Activated naive CD4-positive, alpha-beta T cell treated with Interleukin-2 at 50 U/mL for 16 hours (primary cell): ENCODE results near the gene ZNF346.
A peak's percentile ranks its signal among the peaks of the same experiment; 100 is the strongest.

Experiments used
- DNase-seq: peaks from one replicate; pipeline ENCODE4 v3.0.0-alpha.2; 2020

ZNF346 gene

GRCh38 chr5:177096162-177097015 is 73.9 kb downstream of the ZNF346 start:
- DNase-seq: no peak

GRCh38 chr5:177097016-177097985 is 74.8 kb downstream of the ZNF346 start:
- no peak for DNase-seq

- no peak for DNase-seq
These were observed 75.6 kb downstream of the ZNF346 start for GRCh38 chr5:177098120-177098469.

- no peak for DNase-seq
These were observed 76.1 kb downstream of the ZNF346 start for GRCh38 chr5:177098470-177099141.

GRCh38 chr5:177099422-177100093 is 77.1 kb downstream of the ZNF346 start:
- no peak for DNase-seq

- no peak for DNase-seq
These were observed 78.2 kb downstream of the ZNF346 start for GRCh38 chr5:177100714-177101121.

- no peak for DNase-seq
These were observed 81.2 kb downstream of the ZNF346 start for GRCh38 chr5:177103523-177104253.

GRCh38 chr5:177105691-177106476 is 83.4 kb downstream of the ZNF346 start:
- no peak for DNase-seq

- DNase-seq: no peak
These were observed 84.7 kb downstream of the ZNF346 start for GRCh38 chr5:177107159-177107558.

GRCh38 chr5:177109810-177110209 is 87.3 kb downstream of the ZNF346 start:
- no peak for DNase-seq

- peak; percentile 66 for DNase-seq
These were observed 89.4 kb downstream of the ZNF346 start for GRCh38 chr5:177111720-177112394.

- DNase-seq: no peak
These were observed 90.2 kb downstream of the ZNF346 start for GRCh38 chr5:177112589-177113220.

GRCh38 chr5:177113566-177114424 is 91.3 kb downstream of the ZNF346 start:
- DNase-seq: peak; percentile 81

GRCh38 chr5:177116631-177117373 is 94.3 kb downstream of the ZNF346 start:
- peak; percentile 84 for DNase-seq

GRCh38 chr5:177117441-177118045 is 95.0 kb downstream of the ZNF346 start:
- DNase-seq: no peak

GRCh38 chr5:177122566-177122965 is 100.1 kb downstream of the ZNF346 start:
- no peak for DNase-seq

- no peak for DNase-seq
These were observed 101.4 kb downstream of the ZNF346 start for GRCh38 chr5:177123789-177124485.
